ENCODE data around the gene REEP3.

DNA sequence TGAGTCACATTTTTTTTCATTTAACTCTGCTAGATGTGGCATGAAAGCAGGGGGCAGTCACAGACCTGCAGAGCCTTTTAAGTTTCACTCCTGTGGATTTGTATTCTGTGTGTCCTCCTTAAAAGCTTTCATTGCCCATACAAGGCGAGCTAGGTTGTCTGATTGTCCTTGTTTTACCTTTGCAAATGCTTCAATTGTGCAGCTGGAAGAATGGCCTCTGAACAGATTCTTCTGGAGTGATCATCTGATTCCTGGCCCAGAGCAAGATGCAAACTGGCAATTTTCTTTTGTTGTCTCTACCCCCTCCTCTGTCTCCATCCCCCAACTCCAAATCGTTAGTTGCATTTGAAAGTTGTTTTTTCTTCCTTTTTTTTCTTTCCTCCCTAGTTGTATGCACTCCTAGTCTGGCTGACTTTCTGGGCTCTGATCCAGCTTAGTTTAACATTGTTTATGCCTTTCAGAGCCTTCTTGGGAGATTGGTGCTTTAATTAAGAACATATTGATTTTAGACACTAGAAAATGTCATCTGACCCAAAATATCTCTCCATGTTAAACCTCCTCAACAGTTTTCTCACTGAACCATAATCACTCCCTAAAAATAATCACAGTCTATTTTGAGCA is 150.2 kb downstream of the REEP3 start:
- TF ChIP-seq CTCF (IDR thresholded peaks at IDR 0.05) (peak in 2 of 7 experiments; percentile 18 to 19), POLR2A (IDR thresholded peaks at IDR 0.05) (no peak)

Measured in body of pancreas (tissue), 4 donors.